Activated T-cell treated with anti-CD3 and anti-CD28 coated beads for 24 hours (primary cell): ENCODE data around the gene CCT5.
A peak's percentile ranks its signal among the peaks of the same experiment; 100 is the strongest.

Experiments used
- DNase-seq: peaks from one replicate; pipeline ENCODE4 v3.0.0-alpha.2; 2020; ENCODE audit warnings: low read depth

CCT5 gene

GRCh38 chr5:10249948-10250805 is at the start of gene CCT5:
Gene CCT5 (plus strand): TSS chr5:10250280. CDS start chr5:10250341, 61 bp downstream.
- DNase-seq: peak; percentile 82

DNA sequence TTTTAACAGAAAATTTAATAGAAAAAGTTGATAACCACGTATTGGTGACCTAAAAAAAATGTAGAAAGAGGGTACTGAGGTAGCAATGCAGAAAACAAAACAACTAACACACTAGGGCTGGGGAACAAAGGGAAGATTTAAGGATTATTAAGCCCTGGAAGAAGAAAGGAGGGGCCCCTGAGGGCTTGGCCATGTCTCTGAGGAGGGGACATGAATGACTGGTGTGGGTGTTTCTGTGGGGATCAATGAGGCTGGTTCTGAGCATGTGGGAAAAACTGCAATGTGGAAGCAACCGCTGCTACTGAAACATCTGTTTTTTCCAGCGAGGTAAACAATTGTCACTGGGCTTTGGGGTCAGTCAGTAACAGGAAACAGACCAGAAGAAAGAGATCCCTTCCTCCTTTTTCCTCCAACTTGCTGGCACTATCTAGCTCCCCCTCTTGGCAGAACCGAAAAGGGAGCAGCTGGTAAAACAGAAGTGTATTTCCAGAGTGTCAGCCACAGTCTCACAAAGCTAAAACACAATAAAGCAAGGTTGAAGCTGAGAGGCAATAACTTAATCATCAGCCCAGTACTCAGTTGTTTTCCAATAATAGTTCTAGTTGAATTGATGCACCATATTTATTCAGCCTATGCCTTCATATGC is 48.7 kb upstream of the CCT5 start:
- no peak for DNase-seq

GRCh38 chr5:10202089-10202910 is 47.8 kb upstream of the CCT5 start:
- DNase-seq: no peak

- DNase-seq: no peak
Measured at GRCh38 chr5:10209004-10209403, 41.1 kb upstream of the CCT5 start.

DNA sequence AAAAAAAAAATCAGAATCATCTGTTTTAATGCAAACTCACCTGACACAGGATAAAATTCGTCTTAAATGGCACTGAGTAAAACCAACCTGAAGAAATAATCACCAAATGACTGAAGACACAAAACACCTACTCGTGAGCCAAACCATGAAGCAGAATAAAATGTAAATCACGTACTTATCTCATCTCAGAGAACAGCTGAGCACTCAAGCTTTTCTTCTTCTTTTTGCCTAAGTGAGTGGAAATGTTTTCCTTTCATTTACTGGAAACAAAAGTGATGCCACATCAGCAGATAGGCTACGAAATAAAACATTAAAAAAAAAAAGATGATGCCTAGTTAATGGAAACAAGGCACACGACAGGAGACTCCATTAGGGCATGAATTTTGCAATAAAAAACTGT is 36.8 kb upstream of the CCT5 start:
- DNase-seq: no peak

DNA sequence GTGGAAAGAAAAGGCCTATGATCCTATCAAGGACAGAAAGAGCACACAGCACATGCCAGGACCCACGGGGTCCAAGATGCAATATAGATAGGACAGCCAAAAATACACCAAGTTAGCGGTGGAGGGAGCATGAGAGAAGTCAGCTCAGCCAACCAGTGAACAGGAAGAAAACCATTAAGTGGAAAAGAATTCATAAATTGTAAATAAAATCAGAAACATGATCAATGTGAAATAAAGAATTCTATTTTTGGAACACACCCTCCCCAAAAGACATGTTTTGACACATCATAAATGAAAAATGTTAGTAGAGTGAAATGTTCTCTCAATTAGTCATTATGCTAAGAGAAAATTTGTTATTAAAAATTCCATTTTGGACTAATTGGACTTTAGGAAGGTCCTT is 36.0 kb upstream of the CCT5 start:
- DNase-seq: no peak

- no peak for DNase-seq
Measured at GRCh38 chr5:10215366-10215765, 34.7 kb upstream of the CCT5 start.

DNA sequence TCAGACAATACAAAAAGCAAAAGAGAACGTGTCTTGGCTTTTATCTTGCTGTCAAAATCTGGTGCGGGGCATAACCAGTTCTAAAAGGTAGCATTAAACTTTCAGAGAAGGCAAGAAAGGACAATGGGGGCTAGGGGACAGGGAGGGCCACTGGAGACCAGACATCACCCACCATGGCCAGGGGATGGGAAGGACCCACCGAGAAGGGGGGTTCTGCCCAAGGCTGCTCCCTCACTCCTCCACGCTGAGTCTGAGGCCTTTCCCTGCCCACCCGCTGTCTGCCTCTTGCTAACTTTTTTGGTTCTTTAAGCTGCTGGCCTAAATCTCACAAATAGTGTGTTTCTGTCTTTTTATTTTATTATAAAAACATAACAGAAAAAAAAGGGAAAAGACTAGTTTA is 34.0 kb upstream of the CCT5 start:
- no peak for DNase-seq

GRCh38 chr5:10218658-10219057 is 31.4 kb upstream of the CCT5 start:
- DNase-seq: no peak

GRCh38 chr5:10219068-10219467 is 31.0 kb upstream of the CCT5 start:
- DNase-seq: no peak

- no peak for DNase-seq
Measured at GRCh38 chr5:10220248-10220647, 29.8 kb upstream of the CCT5 start.

- DNase-seq: no peak
Measured at GRCh38 chr5:10222326-10222725, 27.8 kb upstream of the CCT5 start.

DNA sequence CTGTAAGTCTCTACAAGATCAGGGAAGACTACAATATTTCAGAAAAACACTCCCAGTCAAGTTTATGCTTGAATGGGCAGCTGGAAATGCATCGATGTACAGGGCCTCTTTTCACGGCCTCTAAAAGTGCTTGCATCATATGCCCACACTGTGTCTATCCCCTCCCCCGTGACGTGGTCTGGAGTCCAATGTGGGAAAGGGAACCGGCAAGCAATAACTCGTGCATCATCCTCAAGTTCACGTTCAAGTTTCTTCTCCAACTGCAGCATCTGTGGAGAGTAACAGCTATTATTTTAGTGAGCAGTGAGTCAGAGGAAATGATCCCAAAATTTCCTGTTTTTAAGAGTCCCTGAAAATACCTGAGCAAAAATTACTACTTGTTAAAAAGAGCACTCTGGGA is 22.7 kb upstream of the CCT5 start:
- DNase-seq: no peak

DNA sequence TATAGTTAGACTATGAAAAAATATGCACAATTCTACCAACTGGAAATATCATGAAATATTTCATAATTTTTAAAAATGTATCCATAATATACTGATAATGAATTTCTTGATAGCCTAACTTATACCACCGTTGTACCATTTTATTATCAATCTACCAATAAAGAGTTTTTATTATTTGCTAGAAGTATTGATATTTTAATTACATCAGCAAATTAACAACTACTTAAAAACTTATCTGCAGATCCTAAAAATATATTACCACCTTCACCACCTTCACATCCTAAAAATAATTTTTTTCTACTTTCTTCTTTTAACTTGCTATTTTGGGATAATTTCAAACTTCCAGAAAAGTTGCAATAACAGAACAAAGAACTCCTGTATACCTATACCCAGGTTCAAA is 21.8 kb upstream of the CCT5 start:
- no peak for DNase-seq

DNA sequence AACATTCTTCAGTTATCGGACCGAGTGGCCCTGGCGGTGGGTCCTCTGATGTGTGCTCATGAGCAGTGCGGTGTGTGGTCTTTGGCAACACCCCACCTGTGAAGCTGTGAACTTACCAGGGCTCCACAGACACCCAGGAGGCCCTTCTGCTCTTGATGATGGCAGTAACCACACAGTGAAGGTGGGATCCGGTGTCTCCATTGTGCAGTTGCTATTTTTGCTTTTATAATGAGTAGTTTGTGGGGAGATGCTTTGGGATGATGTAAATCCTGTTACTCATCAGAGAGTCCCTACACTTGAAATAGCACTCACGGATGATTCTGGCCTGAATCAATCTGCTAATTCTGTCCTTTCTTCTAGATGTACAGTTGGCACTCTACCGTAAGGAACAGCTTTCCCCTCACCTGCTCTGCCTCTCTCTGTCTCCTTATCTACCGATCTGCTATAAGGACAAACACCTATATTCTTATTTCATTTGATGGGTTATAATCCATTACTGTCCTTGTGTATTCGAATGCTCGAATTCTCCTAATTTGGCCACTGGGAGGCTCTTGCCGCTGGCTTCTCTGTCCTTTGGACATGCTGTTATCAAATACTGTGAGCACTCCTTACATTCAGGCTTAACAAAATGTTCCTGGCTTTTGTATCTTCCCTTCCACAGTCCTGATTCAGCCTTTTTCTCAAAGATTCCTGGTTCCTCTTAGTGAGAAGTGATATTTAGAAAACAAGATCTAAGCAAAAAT is 20.6 kb upstream of the CCT5 start:
- no peak for DNase-seq

DNA sequence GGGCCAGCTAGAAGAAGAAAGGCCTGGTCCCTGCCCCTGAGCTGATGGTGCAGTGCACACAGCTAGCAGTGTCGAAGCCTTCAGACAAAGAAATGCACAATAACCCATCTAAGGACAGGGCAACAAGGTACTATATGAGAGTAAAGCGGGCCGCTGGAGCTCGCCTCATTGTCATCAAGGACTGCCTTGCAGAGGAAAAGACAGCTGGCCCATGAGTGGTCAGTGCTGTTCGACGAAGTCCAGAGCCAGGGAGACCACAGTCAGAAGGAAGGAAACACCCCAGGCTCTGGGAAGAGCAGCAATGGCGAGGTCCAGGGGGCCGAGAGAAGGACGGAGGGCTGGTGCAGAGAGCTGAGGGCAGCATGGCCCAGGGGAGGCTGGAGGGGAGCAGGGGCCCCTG is 17.7 kb upstream of the CCT5 start:
- no peak for DNase-seq

GRCh38 chr5:10233011-10233410 is 17.1 kb upstream of the CCT5 start:
- DNase-seq: no peak

GRCh38 chr5:10233505-10233904 is 16.6 kb upstream of the CCT5 start:
- no peak for DNase-seq

GRCh38 chr5:10235350-10235749 is 14.7 kb upstream of the CCT5 start:
- DNase-seq: no peak

DNA sequence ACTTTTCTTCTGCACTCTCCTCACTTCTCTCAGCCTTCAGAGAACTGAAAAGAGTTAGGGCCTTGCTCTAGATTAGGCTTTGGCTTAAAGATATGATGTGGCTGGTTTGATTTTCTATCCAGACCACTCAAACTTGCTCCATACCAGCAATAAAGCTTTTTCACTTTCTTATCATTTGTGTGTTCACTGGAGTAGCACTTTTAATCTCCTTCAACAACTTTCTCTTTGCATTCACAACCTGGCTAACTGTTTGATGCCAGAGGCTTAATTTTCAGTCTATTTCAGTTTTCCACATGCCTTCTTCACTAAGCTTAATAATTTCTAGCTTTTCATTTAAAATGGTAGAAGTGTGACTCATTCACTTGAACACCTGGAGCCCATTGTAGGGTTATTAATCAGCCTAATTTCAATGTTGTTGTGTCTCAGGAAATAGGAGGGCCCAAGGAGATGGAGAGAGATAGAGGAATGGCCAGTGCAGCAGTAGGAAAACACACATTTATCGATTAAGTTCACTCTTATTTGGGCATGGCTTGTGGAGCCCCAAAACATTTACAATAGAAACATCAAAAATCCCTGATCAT is 6.3 kb upstream of the CCT5 start:
- no peak for DNase-seq

DNA sequence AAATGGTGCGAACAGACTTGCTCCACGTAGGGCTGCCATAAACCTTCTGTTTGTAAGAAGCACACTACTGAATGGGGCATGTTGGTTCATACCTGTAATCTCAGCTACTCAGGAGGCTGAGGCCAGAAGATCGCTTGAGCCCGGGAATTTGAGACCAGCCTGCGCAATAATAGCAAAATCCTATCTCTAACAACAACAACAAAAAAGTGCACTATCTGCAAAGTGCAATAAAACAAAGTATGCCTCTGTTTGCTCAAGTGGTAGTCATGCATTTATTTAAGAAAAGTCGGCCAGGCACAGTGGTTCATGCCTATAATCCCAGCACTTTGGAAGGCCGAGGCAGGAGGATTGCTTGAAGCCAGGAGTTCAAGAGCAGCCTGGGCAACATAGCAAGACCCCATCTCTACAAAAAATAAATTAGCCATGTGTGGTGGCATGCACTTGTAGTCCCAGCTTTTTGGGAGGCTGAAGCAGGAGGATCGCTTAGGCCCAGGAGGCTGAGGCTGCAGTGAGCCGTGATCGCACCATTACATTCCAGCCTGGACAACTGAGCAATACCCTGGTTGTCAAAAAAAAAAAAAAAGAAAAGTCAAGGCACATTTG is 5.6 kb upstream of the CCT5 start:
- no peak for DNase-seq
